ENCODE results near the gene AHCYL2.

The AHCYL2 gene

GRCh38 chr7:129435414-129435829 lies 210.6 kb downstream of the AHCYL2 start:
- TF ChIP-seq POLR2A (IDR thresholded peaks at IDR 0.05; ENCODE audit: extremely low read depth, insufficient read length) (no peak), MAX (IDR thresholded peaks at IDR 0.05; ENCODE audit: low read depth, low read length) (no peak), MYC (IDR thresholded peaks at IDR 0.05; ENCODE audit: low read depth, low read length) (no peak)
- TF ChIP-seq, protein P1, sequence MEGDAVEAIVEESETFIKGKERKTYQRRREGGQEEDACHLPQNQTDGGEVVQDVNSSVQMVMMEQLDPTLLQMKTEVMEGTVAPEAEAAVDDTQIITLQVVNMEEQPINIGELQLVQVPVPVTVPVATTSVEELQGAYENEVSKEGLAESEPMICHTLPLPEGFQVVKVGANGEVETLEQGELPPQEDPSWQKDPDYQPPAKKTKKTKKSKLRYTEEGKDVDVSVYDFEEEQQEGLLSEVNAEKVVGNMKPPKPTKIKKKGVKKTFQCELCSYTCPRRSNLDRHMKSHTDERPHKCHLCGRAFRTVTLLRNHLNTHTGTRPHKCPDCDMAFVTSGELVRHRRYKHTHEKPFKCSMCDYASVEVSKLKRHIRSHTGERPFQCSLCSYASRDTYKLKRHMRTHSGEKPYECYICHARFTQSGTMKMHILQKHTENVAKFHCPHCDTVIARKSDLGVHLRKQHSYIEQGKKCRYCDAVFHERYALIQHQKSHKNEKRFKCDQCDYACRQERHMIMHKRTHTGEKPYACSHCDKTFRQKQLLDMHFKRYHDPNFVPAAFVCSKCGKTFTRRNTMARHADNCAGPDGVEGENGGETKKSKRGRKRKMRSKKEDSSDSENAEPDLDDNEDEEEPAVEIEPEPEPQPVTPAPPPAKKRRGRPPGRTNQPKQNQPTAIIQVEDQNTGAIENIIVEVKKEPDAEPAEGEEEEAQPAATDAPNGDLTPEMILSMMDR (IDR thresholded peaks at IDR 0.05; ENCODE audit: low read depth, low read length): no peak
- H3K4me3 ChIP-seq (ENCODE audit: low read depth, low read length): peak overlapping the region; percentile 76
- no peak for DNase-seq (ENCODE audit: low read depth)

DNA sequence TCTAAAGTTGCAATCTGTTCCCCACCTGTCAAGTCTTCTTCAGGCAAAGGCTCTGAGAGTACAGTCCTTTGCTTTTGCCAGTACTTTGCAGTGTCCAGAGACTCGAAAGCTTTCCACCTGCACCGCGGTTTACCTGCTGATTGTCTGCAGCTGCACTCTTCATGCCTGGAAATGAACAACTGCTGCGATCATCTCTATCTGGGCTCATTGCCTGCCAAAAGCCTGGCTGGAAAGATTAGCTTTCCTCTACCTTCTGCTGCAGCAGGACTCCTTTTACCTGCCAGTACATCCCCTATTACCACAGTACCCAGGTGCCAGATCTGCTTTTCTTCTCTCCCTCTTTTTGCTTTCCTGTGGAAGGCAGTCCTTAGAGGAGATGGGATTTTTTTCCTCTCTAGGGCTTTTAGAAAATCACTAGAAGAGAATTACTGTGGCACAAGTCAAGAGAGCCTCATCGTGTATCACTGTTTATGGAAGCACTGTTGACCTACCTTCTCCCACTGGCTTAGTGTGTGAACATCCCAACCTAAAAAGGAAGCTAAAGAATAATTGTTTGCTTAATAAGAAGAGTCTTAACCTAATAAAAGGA lies 211.6 kb downstream of the AHCYL2 start:
- H3K4me3 ChIP-seq (ENCODE audit: low read depth, low read length): no peak overlapping the region
- TF ChIP-seq POLR2A (IDR thresholded peaks at IDR 0.05; ENCODE audit: extremely low read depth, insufficient read length) (no peak), MAX (IDR thresholded peaks at IDR 0.05; ENCODE audit: low read depth, low read length) (no peak), MYC (IDR thresholded peaks at IDR 0.05; ENCODE audit: low read depth, low read length) (no peak)
- TF ChIP-seq, protein P1 (IDR thresholded peaks at IDR 0.05; ENCODE audit: low read depth, low read length): no peak
- DNase-seq (ENCODE audit: low read depth): no peak

- no peak for DNase-seq (ENCODE audit: low read depth)
- H3K4me3 ChIP-seq (ENCODE audit: low read depth, low read length): no peak overlapping the region
- TF ChIP-seq MAX (IDR thresholded peaks at IDR 0.05; ENCODE audit: low read depth, low read length): no peak
- TF ChIP-seq, protein P1 (IDR thresholded peaks at IDR 0.05; ENCODE audit: low read depth, low read length): no peak
- TF ChIP-seq MYC (IDR thresholded peaks at IDR 0.05; ENCODE audit: low read depth, low read length): no peak
- no peak for TF ChIP-seq POLR2A (IDR thresholded peaks at IDR 0.05; ENCODE audit: extremely low read depth, insufficient read length)
These were observed 212.4 kb downstream of the AHCYL2 start for GRCh38 chr7:129437190-129437589.

GRCh38 chr7:129438281-129438838 lies 213.5 kb downstream of the AHCYL2 start:
- DNase-seq (ENCODE audit: low read depth): no peak
- TF ChIP-seq, protein P1 (IDR thresholded peaks at IDR 0.05; ENCODE audit: low read depth, low read length): no peak
- TF ChIP-seq POLR2A (IDR thresholded peaks at IDR 0.05; ENCODE audit: extremely low read depth, insufficient read length) (no peak), MYC (IDR thresholded peaks at IDR 0.05; ENCODE audit: low read depth, low read length) (no peak), MAX (IDR thresholded peaks at IDR 0.05; ENCODE audit: low read depth, low read length) (no peak)
- no peak overlapping the region for H3K4me3 ChIP-seq (ENCODE audit: low read depth, low read length)

- TF ChIP-seq, protein P1 (IDR thresholded peaks at IDR 0.05; ENCODE audit: low read depth, low read length): no peak
- peak; percentile 68 for TF ChIP-seq MYC (IDR thresholded peaks at IDR 0.05; ENCODE audit: low read depth, low read length)
- TF ChIP-seq POLR2A (IDR thresholded peaks at IDR 0.05; ENCODE audit: extremely low read depth, insufficient read length): no peak
- peak; percentile 82 for TF ChIP-seq MAX (IDR thresholded peaks at IDR 0.05; ENCODE audit: low read depth, low read length)
- DNase-seq (ENCODE audit: low read depth): peak; percentile 76
- H3K4me3 ChIP-seq (ENCODE audit: low read depth, low read length): no peak overlapping the region
These were observed 214.2 kb downstream of the AHCYL2 start for GRCh38 chr7:129438839-129439651.

All from NB4 (cell line).